ENCODE data around the gene GNAZ.

DNA sequence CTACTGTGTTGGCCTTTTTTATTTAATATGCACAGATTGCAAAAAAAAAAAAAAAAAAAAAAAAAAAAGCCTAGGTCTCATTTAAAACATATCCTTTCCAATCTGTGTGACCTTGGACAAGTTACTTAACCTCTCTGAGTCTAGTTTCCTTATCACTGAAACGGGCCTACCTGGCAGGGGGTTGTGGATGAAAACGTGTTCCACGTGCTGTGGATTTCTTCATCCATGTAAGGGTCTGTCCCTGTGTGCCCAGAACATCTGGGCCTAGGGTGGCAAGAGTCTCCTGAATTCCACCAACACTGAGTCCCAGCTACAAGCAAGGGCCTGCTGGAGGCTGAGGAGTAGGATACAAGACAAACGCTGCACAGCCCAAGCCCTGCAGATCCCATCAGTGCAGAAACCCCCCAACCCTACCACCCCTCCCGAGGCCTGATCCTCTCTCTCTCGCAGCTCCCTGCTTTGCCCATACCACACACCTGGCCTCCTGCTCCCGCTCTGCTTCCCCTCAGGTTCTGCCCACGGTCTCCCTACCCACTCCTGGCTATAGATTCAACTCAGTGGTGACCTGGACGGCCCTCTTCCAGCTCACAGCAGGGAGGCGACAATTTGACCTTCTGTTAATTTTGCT lies 4.7 kb upstream of the GNAZ start:
- TF ChIP-seq, protein P1, sequence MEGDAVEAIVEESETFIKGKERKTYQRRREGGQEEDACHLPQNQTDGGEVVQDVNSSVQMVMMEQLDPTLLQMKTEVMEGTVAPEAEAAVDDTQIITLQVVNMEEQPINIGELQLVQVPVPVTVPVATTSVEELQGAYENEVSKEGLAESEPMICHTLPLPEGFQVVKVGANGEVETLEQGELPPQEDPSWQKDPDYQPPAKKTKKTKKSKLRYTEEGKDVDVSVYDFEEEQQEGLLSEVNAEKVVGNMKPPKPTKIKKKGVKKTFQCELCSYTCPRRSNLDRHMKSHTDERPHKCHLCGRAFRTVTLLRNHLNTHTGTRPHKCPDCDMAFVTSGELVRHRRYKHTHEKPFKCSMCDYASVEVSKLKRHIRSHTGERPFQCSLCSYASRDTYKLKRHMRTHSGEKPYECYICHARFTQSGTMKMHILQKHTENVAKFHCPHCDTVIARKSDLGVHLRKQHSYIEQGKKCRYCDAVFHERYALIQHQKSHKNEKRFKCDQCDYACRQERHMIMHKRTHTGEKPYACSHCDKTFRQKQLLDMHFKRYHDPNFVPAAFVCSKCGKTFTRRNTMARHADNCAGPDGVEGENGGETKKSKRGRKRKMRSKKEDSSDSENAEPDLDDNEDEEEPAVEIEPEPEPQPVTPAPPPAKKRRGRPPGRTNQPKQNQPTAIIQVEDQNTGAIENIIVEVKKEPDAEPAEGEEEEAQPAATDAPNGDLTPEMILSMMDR (optimal IDR thresholded peaks at IDR 0.05 in 1 of 3, IDR thresholded peaks at IDR 0.05 in 1 of 3, conservative IDR thresholded peaks at IDR 0.05 in 1 of 3; ENCODE audit: extremely low read depth in 1 of 3, insufficient read depth in 2 of 3, low read length in 3 of 3) = no peak
- TF ChIP-seq EZH2 (IDR thresholded peaks at IDR 0.05; ENCODE audit: low read length) = no peak

All from keratinocyte (primary cell).